Measurements from ENCODE around the gene VSIR. TPM values are rescaled to one million over a fixed set of nuclear protein-coding genes. Genes with fewer than 3 reads are reported as not detected.

VSIR gene
- total RNA-seq, 2 donors from 2014 or later, result 18.8 to 19.7 TPM

DNA sequence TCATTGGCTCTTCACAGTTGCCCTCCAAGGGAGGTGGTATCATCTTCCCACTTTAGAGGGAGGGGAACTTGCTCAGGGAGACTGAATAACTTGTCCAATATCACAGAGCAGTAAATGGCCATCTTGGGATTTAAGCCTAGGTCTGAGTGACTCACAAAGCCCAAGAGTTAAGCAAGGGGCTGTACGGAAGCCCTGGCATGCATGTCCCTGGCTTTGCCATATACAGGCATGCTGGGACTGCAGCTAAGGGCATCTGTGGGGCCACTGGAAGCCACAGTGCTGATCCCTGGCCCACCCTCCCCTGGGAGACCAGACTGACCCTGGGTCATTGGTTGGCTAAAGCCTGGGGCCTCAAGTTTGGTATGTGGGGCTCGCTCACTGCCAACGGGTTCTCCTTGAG lies 3.1 kb downstream of the VSIR start:
- peak overlapping the region; percentile 86 for H3K4me3 Mint-ChIP-seq
- no peaks in the 10 kb centered on the region for H3K27me3 Mint-ChIP-seq
- peak overlapping the region; percentile 97 to 99 for H3K27ac Mint-ChIP-seq
- no peaks in the 10 kb centered on the region for H3K36me3 Mint-ChIP-seq
- H3K4me1 Mint-ChIP-seq (ENCODE audit: low read depth in 2 of 2), result peaks cover 72 to 73% of the 10 kb centered on the region in 2 donors
- ATAC-seq (no peak), DNase-seq (ENCODE audit: low spot score) (no peak)
- H3K9me3 Mint-ChIP-seq, result no peaks in the 10 kb centered on the region

GRCh38 chr10:71769279-71769823 lies 4.0 kb downstream of the VSIR start:
- Mint-ChIP-seq H3K4me1 (ENCODE audit: low read depth in 2 of 2) (peaks cover 67 to 72% of the 10 kb centered on the region in 2 donors), H3K27me3 (no peaks in the 10 kb centered on the region), H3K27ac (peak overlapping the region; percentile 97 to 99), H3K36me3 (no peaks in the 10 kb centered on the region), H3K9me3 (no peaks in the 10 kb centered on the region), H3K4me3 (peak overlapping the region; percentile 86)
- DNase-seq (ENCODE audit: low spot score) (no peak), ATAC-seq (no peak)

GRCh38 chr10:71767420-71768035 lies 5.8 kb downstream of the VSIR start:
- ATAC-seq, result no peak
- no peaks in the 10 kb centered on the region for H3K9me3 Mint-ChIP-seq
- peak overlapping the region; percentile 86 for H3K4me3 Mint-ChIP-seq
- no peak for DNase-seq (ENCODE audit: low spot score)
- H3K4me1 Mint-ChIP-seq (ENCODE audit: low read depth in 2 of 2), result peaks cover 71 to 72% of the 10 kb centered on the region in 2 donors
- no peaks in the 10 kb centered on the region for H3K36me3 Mint-ChIP-seq
- peak overlapping the region; percentile 97 to 99 for H3K27ac Mint-ChIP-seq
- H3K27me3 Mint-ChIP-seq, result no peaks in the 10 kb centered on the region

DNA sequence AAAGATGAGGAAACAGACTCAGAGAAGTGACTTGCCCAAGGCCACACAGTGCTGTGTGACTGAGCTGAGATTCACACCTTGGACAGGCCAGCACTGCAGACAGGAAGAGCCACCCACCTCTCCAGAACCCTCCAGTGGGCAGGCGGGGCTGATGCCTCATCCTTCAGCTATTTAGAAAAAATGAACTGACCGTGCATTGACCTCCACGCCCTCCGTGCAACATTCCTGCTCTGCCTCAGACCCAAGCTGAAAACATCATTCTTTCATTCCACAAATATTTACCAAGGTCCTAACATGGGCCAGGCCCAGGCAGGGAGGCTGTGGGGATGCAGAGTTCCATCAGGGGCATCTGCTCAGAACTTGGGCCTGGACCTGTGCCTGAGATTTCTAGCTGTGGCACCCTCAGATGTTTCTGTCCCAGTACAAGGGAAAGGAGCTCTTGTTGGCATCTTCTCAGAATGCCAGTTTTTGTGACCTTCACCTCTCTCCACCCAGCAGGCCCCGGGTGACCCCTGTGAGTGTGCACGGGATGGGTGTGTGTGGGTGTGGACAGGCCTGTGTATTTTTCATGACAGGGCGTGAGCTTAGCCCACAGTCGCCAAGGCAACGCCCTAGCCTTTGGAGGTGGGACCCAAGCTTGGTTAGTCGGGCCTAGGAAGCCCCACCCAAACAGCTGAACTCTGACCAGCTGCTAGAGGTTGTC lies 6.5 kb downstream of the VSIR start:
- DNase-seq (ENCODE audit: low spot score), result peak; percentile 74
- Mint-ChIP-seq H3K27me3 (no peaks in the 10 kb centered on the region), H3K36me3 (no peaks in the 10 kb centered on the region), H3K4me1 (ENCODE audit: low read depth in 2 of 2) (peaks cover 69% of the 10 kb centered on the region in 2 donors), H3K27ac (peak overlapping the region; percentile 97 to 99), H3K4me3 (peak overlapping the region; percentile 65), H3K9me3 (no peaks in the 10 kb centered on the region)
- ATAC-seq, result peak; percentile 56 to 69

DNA sequence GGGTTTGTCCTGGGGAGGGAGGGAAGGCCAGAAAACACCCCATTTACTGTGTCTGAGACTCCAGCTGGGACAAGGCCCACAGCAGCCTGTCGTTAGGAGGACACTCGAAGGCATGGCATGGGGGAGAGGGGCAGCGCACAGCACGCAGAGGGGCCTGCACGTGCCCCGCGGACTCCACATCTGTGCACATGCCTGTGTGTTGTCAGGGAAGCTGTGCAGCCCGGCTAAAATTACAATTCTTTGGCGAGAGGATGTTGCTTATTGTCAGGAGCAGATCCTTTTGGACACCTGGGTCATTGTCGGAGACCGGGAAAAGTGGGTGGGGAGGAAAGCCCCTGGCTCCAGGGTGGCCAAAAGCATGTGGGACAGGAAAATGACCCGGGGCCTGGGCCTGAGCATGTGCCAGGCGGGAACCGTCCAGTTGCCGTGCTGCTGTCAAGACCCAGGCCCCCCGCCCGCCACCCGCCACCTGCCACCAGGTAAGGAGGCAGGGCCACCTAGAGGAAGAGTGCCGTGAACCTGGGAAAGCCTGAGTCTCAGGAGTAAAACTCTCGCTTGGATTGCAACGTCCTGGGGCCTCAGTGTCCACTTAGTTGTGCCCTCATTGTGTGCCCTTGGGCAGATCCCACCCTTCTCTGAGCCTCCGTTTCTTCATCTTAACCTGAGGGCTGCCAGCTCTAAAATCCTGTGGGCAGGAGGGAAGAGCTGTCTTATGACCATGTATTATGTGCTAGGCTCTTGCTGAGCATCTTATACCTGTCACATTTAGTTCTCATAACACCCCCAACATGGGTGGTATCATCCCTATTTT lies 7.2 kb downstream of the VSIR start:
- no peaks in the 10 kb centered on the region for H3K9me3 Mint-ChIP-seq
- H3K27me3 Mint-ChIP-seq, result no peaks in the 10 kb centered on the region
- H3K4me3 Mint-ChIP-seq, result peak overlapping the region; percentile 56
- DNase-seq (ENCODE audit: low spot score), result no peak
- H3K4me1 Mint-ChIP-seq (ENCODE audit: low read depth in 2 of 2), result peaks cover 66 to 69% of the 10 kb centered on the region in 2 donors
- no peak for ATAC-seq
- H3K36me3 Mint-ChIP-seq, result no peaks in the 10 kb centered on the region
- peak overlapping the region; percentile 97 to 99 for H3K27ac Mint-ChIP-seq

DNA sequence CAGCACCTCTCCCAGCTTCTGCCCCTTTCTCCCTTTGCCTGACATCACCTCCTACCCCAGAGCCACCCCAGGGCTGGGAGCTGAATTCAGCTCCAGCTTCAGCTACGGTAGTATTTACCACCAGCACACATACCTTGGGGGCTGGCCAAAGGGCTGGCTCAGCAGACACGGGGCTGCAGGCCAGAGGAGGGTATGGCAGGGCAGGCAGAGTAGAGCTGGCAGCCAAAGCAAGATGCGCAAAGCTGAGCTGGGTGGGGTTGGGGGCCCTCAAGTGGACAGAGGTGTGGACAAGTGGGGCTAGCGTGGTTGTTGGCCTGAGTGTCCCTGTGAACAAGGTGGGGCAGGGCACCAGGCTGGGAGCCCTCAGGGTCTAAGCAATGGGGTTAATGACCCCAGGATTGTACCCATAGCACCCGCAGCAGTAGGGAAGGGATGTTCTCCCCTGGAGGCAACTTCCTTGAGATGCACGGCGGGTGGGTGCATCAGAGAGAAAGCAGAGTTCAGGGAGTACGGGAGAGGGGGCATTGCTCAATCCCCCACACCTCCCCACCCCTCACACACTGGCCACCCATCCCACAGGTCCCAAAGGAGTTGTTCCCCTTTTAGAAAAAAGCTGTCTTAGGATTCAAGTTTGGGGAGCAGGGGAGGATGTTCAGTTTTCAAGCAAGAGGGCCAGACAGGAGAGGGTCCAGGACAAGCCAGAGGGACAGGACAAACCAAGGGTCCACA lies 8.0 kb downstream of the VSIR start:
- no peaks in the 10 kb centered on the region for H3K9me3 Mint-ChIP-seq
- no peaks in the 10 kb centered on the region for H3K36me3 Mint-ChIP-seq
- H3K27me3 Mint-ChIP-seq, result no peaks in the 10 kb centered on the region
- peak overlapping the region; percentile 4 for H3K4me3 Mint-ChIP-seq
- H3K4me1 Mint-ChIP-seq (ENCODE audit: low read depth in 2 of 2), result peaks cover 67 to 72% of the 10 kb centered on the region in 2 donors
- ATAC-seq, result no peak
- peak overlapping the region; percentile 97 to 99 for H3K27ac Mint-ChIP-seq
- no peak for DNase-seq (ENCODE audit: low spot score)

DNA sequence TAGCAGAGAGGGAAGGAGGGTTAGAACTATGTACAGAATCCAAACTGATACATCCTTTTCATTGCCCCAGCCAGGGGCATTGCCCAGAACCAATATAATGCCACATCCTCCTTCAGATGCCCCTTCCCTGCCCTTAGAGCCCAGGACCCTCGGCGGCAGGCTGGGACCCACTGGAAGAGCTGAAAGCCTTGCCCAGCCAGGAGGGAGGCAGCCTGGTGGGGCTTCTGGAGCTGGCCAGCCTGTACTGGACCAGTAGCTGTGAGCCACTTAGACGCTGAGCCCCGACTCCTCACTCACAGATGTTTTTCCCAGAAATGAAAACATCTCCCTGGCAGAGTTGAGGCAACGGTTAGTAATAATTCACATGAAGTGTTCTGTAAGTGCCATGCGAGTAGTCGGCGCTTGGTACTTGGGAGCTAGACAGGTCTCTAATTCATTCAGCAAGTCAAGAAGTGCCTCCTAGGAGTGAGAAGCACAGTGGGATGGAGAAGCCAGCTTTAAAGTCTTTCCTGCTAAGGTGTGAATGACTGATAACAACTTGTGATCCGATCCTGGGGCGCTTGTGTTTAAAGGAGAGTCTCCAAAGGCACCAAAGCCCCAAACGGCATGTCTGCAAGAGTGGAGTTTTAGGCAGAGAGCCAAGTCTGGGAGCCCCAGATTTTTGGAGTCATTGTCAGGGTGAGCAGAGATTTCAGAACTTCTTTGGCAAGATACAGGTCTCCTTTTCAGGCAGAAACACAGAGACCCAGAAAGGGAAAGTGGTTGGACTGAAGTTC lies 9.8 kb downstream of the VSIR start:
- Mint-ChIP-seq H3K36me3 (no peaks in the 10 kb centered on the region), H3K27ac (peak overlapping the region; percentile 97 to 99), H3K4me3 (no peak overlapping the region), H3K27me3 (no peaks in the 10 kb centered on the region), H3K9me3 (no peaks in the 10 kb centered on the region), H3K4me1 (ENCODE audit: low read depth in 2 of 2) (peaks cover 55 to 61% of the 10 kb centered on the region in 2 donors)
- ATAC-seq, result no peak
- DNase-seq (ENCODE audit: low spot score), result no peak

DNA sequence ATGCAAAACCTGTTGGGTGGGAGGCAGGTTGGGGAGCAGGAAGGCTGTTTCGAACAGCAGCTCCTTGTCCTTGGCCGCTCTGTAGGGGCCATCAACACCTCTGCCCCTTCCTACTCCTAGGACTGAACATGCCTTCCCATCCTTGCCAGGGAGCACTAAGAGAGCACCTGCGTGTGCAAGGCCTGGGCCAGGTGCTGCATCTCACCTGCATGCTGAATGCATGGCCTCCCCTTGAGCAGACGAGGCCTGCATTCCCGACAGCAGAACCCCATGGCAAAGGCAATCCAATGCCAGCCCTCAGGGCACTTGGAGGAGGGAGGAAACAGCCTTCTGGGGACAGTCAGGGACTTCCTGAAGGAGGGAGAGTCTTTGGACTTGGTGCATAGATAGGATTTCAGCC lies 11.0 kb downstream of the VSIR start:
- no peak for ATAC-seq
- DNase-seq (ENCODE audit: low spot score), result no peak
- Mint-ChIP-seq H3K27me3 (no peaks in the 10 kb centered on the region), H3K4me1 (ENCODE audit: low read depth in 2 of 2) (peaks cover 44 to 51% of the 10 kb centered on the region in 2 donors), H3K4me3 (no peak overlapping the region), H3K27ac (peak overlapping the region in 1 of 2 donors; percentile 35), H3K9me3 (no peaks in the 10 kb centered on the region), H3K36me3 (no peaks in the 10 kb centered on the region)

DNA sequence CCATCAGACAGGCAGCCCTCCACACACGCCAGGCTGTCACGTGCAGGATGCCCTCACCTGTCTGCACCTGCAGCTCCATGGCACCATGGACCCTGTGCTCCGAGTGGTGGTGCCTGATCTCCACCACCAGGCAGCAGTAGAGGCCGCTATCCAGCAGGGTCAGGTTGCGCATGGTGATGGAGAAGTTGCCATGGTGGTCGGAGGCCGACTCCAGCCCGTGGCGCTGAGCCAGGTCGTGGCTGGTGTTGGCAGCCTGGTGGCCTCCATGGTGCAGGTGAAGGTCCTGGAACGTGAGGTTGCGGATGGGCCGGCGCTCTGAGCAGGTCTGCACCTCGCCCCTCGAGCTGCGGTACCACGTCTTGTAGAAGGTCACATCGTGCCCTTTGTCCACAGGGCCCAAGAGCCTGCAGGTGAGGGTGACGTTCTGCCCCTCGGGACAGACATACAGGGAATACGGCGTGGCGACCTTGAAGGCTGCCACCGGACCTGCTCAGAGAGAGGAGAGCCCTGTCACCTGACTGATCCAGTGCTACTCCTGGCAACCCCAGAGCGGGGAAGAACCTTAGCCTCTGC lies 11.7 kb downstream of the VSIR start:
- no peak for ATAC-seq
- H3K4me1 Mint-ChIP-seq (ENCODE audit: low read depth in 2 of 2), result peaks cover 40 to 47% of the 10 kb centered on the region in 2 donors
- peak overlapping the region; percentile 63 to 82 for H3K27ac Mint-ChIP-seq
- H3K36me3 Mint-ChIP-seq, result no peaks in the 10 kb centered on the region
- no peak for DNase-seq (ENCODE audit: low spot score)
- H3K4me3 Mint-ChIP-seq, result no peak overlapping the region
- no peaks in the 10 kb centered on the region for H3K9me3 Mint-ChIP-seq
- H3K27me3 Mint-ChIP-seq, result no peaks in the 10 kb centered on the region

DNA sequence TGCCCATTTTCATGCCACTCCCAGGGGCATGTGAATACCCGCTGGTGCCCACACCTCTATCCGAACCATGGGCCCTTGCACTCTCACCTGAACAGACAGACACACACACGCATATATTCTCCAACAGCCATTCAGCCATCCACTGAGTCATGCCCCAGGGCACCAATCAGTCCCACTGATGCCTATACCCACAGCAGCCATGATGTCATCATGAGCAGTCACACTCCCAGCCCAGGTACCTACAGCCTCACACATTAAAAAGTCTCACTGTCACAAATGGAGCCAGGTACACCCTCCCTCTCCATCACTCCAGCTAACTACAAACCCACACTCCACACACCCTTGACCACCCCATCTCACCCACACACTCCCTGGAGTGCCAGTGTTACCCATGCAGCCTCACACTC lies 12.2 kb downstream of the VSIR start:
- H3K27ac Mint-ChIP-seq, result peak overlapping the region; percentile 63 to 82
- ATAC-seq (peak; percentile 56 to 68), DNase-seq (ENCODE audit: low spot score) (no peak)
- H3K36me3 Mint-ChIP-seq, result no peaks in the 10 kb centered on the region
- H3K9me3 Mint-ChIP-seq, result no peaks in the 10 kb centered on the region
- H3K4me3 Mint-ChIP-seq, result peak overlapping the region; percentile 24
- no peaks in the 10 kb centered on the region for H3K27me3 Mint-ChIP-seq
- peaks cover 41 to 48% of the 10 kb centered on the region in 2 donors for H3K4me1 Mint-ChIP-seq (ENCODE audit: low read depth in 2 of 2)

DNA sequence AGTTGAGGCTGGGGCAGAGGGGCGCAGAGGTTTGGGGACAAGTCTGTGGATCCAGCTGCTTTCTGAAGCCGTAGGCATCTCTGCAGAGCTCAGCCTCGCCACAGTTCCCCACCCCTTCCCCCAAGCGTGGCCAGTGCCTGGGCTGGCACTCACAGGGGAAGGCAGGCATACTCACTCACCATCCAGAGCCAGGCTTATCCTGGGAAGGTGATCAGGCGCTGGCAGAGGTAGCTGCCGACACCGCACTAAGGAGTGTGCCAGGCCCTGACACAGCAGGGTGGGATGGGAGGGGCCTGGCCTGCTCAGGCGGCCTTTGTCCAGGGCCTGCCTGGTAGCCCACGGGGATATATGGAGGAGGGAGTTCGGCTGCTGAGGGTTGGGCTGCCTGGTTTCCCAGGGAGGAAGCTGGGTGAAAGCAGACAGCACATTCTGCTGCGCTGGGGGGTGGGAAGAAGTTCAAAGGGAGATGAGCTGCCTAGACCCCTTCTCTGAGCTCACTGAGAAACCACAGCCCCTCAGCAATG lies 15.9 kb downstream of the VSIR start:
- H3K4me1 Mint-ChIP-seq (ENCODE audit: low read depth in 2 of 2), result peaks cover 44 to 51% of the 10 kb centered on the region in 2 donors
- no peaks in the 10 kb centered on the region for H3K36me3 Mint-ChIP-seq
- H3K27me3 Mint-ChIP-seq, result no peaks in the 10 kb centered on the region
- H3K9me3 Mint-ChIP-seq, result no peaks in the 10 kb centered on the region
- H3K27ac Mint-ChIP-seq, result peak overlapping the region in 1 of 2 donors; percentile 55
- DNase-seq (ENCODE audit: low spot score) (no peak), ATAC-seq (no peak)
- no peak overlapping the region for H3K4me3 Mint-ChIP-seq

Data from natural killer cell treated with Interleukin-12 subunit alpha and Interleukin-12 subunit beta and Interleukin-15 and Interleukin-18, amount 100 ng/mL, for 72 hours (primary cell).